ENCODE data around the gene TSPAN5.

- no peak for TF ChIP-seq CTCF (IDR thresholded peaks at IDR 0.05; ENCODE audit: insufficient read depth, low read depth, low read length)
- no peak for TF ChIP-seq EZH2 (IDR thresholded peaks at IDR 0.05; ENCODE audit: insufficient read depth, low read length)
Measured at GRCh38 chr4:98673288-98673644, 14.9 kb upstream of the TSPAN5 start.
